Astrocyte (in vitro differentiated cells and primary cell): ENCODE measurements around the gene GJC1. TPM values are rescaled to one million over a fixed set of nuclear protein-coding genes. Genes with fewer than 3 reads are reported as not detected.

Experiments used
- DNase-seq: peaks from one replicate; pipeline ENCODE4 v3.0.0-alpha.2; 2010; ENCODE audit warnings: low read depth
- FAIRE-seq: peaks from 2 replicates; lab custom pipeline; 2011; peaks lifted over from hg19 to GRCh38; lab: Jason Lieb, UNC
- H2AFZ ChIP-seq: 2 replicates; pipeline ENCODE4 v1.6.0; 2012; ENCODE audit warnings: low read depth, low read length, inconsistent platforms
- H3K27ac ChIP-seq: 2 replicates; pipeline ENCODE4 v1.5.1; 2011; ENCODE audit warnings: low read depth, low read length, inconsistent platforms
- H3K27me3 ChIP-seq: 2 replicates; pipeline ENCODE4 v1.6.0; 2011; ENCODE audit warnings: low read length, inconsistent platforms; ENCODE audit not compliant: insufficient read depth
- H3K36me3 ChIP-seq: 2 replicates; pipeline ENCODE4 v1.5.1; 2011; ENCODE audit warnings: low read length, inconsistent platforms; ENCODE audit not compliant: insufficient read depth
- H3K4me1 ChIP-seq: 2 replicates; pipeline ENCODE4 v1.5.1; 2011; ENCODE audit warnings: low read length, inconsistent platforms; ENCODE audit not compliant: insufficient read depth
- H3K4me2 ChIP-seq: 2 replicates; pipeline ENCODE4 v1.6.0; 2012; ENCODE audit warnings: low read length, inconsistent platforms
- H3K4me3 ChIP-seq: 2 replicates; pipeline ENCODE4 v1.5.1; 2011; ENCODE audit warnings: low read depth, mild to moderate bottlenecking, low read length, inconsistent platforms; ENCODE audit not compliant: insufficient read depth
- H3K79me2 ChIP-seq: 2 replicates; pipeline ENCODE4 v1.6.0; 2012; ENCODE audit warnings: mild to moderate bottlenecking, low read length, inconsistent platforms; ENCODE audit not compliant: insufficient read depth
- H3K9ac ChIP-seq: 2 replicates; pipeline ENCODE4 v1.6.0; 2012; ENCODE audit warnings: mild to moderate bottlenecking, low read length, inconsistent platforms
- H3K9me3 ChIP-seq: 2 replicates; pipeline ENCODE4 v1.5.1; 2012; ENCODE audit warnings: low read depth, mild to moderate bottlenecking, low read length, inconsistent platforms; ENCODE audit not compliant: insufficient read depth
- H4K20me1 ChIP-seq: 2 replicates; pipeline ENCODE4 v1.6.0; 2012; ENCODE audit warnings: low read length, inconsistent platforms; ENCODE audit not compliant: insufficient read depth
- H3K27ac Mint-ChIP-seq: one replicate; pipeline ENCODE4 v1.8.0; 2021; ENCODE audit warnings: mild to moderate bottlenecking, mixed read lengths; ENCODE audit not compliant: unreplicated experiment
- H3K27me3 Mint-ChIP-seq: one replicate; pipeline ENCODE4 v1.8.0; 2021; ENCODE audit warnings: low read depth, mixed read lengths; ENCODE audit not compliant: unreplicated experiment
- H3K36me3 Mint-ChIP-seq: one replicate; pipeline ENCODE4 v1.8.0; 2021; ENCODE audit warnings: low read depth, mixed read lengths; ENCODE audit not compliant: unreplicated experiment
- H3K4me1 Mint-ChIP-seq: one replicate; pipeline ENCODE4 v1.8.0; 2021; ENCODE audit warnings: low read depth, mixed read lengths; ENCODE audit not compliant: unreplicated experiment
- H3K4me3 Mint-ChIP-seq: one replicate; pipeline ENCODE4 v1.8.0; 2021; ENCODE audit warnings: mild to moderate bottlenecking, moderate library complexity, mixed read lengths; ENCODE audit not compliant: unreplicated experiment
- H3K9me3 Mint-ChIP-seq: one replicate; pipeline ENCODE4 v1.8.0; 2021; ENCODE audit warnings: mild to moderate bottlenecking, mixed read lengths; ENCODE audit not compliant: unreplicated experiment
- EZH2 ChIP-seq: IDR thresholded peaks from 2 replicates; pipeline ENCODE4 v1.6.1; 2012; ENCODE audit warnings: mild to moderate bottlenecking, low read length, inconsistent platforms; ENCODE audit not compliant: insufficient read depth
- total RNA-seq: library from RNA; stranded (reverse); gene quantifications from 2 replicates; pipeline ENCODE4 v1.2.1, GENCODE V29; 2021
- TF ChIP-seq, protein P1 (sequence below): IDR thresholded peaks from 2 replicates; pipeline ENCODE4 v1.5.1; 2011; ENCODE audit warnings: low read depth, mild to moderate bottlenecking, inconsistent platforms, low read length, moderate library complexity; ENCODE audit not compliant: insufficient read depth

Gene GJC1
- total RNA-seq, 1 donor from 2014 or later = 38.4 TPM

DNA sequence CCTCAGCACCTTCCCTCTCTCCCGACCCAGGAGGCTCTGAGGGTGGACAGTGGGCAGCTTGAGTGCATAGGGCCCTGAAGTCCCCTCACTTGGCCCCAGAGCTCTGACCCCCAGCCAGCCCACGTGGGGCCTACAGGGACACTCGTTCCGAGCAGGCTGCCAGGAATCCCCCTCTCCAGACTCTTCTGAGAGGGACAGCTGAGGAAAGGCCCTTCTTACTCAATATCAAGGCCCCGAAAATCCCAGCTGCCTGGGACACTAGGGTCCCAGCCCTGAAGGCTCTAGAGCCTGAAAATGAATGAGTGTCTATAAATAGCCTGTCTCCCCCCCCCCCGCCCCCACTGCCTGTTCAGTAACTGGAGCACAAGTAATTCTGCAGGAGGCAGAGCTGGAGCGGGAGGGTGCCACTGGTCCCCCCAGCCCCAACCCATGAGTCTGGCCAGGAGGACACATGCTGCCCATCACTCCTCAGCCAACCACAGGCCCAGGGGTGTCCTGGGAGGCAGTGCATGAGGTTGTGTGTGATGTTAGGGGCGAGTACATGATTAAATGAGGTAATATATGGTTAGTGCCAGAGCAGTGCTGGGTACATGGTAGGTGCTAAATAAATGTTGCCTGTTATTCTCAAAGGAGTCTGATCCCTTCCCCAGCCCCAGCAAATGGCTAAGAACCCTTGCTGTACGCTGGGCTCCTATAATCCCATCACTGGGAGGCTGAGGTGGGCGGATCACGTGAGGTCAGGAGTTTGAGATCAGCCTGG, 59.7 kb downstream of the GJC1 start:
- H3K27me3 Mint-ChIP-seq = peaks cover 30% of the 10 kb centered on the region
- H3K9me3 Mint-ChIP-seq = no peaks in the 10 kb centered on the region
- Histone ChIP-seq H3K27ac (no peak overlapping the region), H3K79me2 (no peaks in the 10 kb centered on the region), H3K9ac (no peak overlapping the region), H3K36me3 (no peaks in the 10 kb centered on the region), H3K4me1 (peaks cover 5% of the 10 kb centered on the region), H4K20me1 (no peaks in the 10 kb centered on the region), H3K4me3 (no peak overlapping the region), H3K27me3 (no peaks in the 10 kb centered on the region), H3K9me3 (no peaks in the 10 kb centered on the region), H2AFZ (no peak overlapping the region), H3K4me2 (no peak overlapping the region)
- no peak for DNase-seq
- no peak for TF ChIP-seq EZH2
- TF ChIP-seq, protein P1, sequence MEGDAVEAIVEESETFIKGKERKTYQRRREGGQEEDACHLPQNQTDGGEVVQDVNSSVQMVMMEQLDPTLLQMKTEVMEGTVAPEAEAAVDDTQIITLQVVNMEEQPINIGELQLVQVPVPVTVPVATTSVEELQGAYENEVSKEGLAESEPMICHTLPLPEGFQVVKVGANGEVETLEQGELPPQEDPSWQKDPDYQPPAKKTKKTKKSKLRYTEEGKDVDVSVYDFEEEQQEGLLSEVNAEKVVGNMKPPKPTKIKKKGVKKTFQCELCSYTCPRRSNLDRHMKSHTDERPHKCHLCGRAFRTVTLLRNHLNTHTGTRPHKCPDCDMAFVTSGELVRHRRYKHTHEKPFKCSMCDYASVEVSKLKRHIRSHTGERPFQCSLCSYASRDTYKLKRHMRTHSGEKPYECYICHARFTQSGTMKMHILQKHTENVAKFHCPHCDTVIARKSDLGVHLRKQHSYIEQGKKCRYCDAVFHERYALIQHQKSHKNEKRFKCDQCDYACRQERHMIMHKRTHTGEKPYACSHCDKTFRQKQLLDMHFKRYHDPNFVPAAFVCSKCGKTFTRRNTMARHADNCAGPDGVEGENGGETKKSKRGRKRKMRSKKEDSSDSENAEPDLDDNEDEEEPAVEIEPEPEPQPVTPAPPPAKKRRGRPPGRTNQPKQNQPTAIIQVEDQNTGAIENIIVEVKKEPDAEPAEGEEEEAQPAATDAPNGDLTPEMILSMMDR = no peak
- H3K4me1 Mint-ChIP-seq = peaks cover 4% of the 10 kb centered on the region
- no peaks in the 10 kb centered on the region for H3K36me3 Mint-ChIP-seq
- H3K27ac Mint-ChIP-seq = no peak overlapping the region
- H3K4me3 Mint-ChIP-seq = no peak overlapping the region
- no peak for FAIRE-seq

DNA sequence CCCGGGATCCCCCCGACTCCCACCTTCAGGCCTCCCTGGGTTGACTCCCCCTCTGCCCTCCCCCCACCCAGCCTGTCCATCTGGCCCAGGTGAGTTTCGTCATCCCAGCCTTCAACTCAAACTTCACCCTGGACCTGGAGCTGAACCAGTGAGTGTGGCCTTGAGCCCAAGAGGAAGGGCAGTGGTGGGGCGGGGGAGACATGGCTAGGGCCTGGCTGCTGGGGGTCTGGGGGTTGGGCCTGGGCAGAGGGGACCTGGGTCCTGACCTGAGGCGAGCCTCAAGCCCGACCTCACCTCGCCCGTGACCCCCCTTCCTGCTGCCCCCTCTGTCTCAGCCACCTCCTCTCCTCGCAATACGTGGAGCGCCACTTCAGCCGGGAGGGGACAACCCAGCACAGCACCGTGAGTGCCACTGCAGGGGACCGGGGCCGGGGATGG, 60.4 kb downstream of the GJC1 start:
- H3K27ac Mint-ChIP-seq = no peak overlapping the region
- H2AFZ ChIP-seq = no peak overlapping the region
- no peaks in the 10 kb centered on the region for H3K9me3 ChIP-seq
- no peaks in the 10 kb centered on the region for H3K36me3 Mint-ChIP-seq
- H3K27me3 Mint-ChIP-seq = peaks cover 32% of the 10 kb centered on the region
- no peak for FAIRE-seq
- no peaks in the 10 kb centered on the region for H3K27me3 ChIP-seq
- H4K20me1 ChIP-seq = no peaks in the 10 kb centered on the region
- H3K27ac ChIP-seq = no peak overlapping the region
- TF ChIP-seq, protein P1 = no peak
- TF ChIP-seq EZH2 = no peak
- H3K4me3 Mint-ChIP-seq = no peak overlapping the region
- no peak overlapping the region for H3K9ac ChIP-seq
- no peak for DNase-seq
- no peaks in the 10 kb centered on the region for H3K36me3 ChIP-seq
- no peaks in the 10 kb centered on the region for H3K4me1 ChIP-seq
- H3K4me1 Mint-ChIP-seq = peaks cover 4% of the 10 kb centered on the region
- H3K4me3 ChIP-seq = no peak overlapping the region
- no peaks in the 10 kb centered on the region for H3K79me2 ChIP-seq
- no peak overlapping the region for H3K4me2 ChIP-seq
- H3K9me3 Mint-ChIP-seq = no peaks in the 10 kb centered on the region

DNA sequence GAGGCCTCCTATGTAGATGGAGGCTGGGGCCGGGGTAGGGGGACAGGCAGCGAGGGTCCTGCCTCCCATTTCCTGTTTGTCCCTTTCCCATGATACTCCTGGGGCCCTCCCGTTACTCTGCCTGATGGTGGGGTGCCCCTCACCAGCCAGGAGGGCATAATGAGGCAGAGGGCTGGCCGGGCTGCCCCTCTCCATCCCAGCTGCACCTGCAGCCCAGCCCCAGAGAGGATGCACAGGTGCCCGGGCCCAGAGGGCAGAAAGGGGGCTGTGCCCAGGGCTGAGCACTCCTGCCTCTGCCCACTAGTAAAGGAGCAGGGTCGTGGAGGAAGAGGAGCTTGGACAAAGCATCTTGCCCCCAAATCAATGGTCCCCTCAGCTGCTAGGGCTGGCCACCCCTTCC, 60.9 kb downstream of the GJC1 start:
- Histone ChIP-seq H3K4me1 (no peaks in the 10 kb centered on the region), H3K9me3 (no peaks in the 10 kb centered on the region), H3K4me3 (no peak overlapping the region), H3K4me2 (no peak overlapping the region), H2AFZ (no peak overlapping the region), H3K79me2 (no peaks in the 10 kb centered on the region), H3K27me3 (no peaks in the 10 kb centered on the region), H3K36me3 (no peaks in the 10 kb centered on the region), H3K9ac (no peak overlapping the region), H3K27ac (no peak overlapping the region), H4K20me1 (no peaks in the 10 kb centered on the region)
- no peaks in the 10 kb centered on the region for H3K9me3 Mint-ChIP-seq
- H3K27ac Mint-ChIP-seq = no peak overlapping the region
- H3K27me3 Mint-ChIP-seq = peaks cover 36% of the 10 kb centered on the region
- DNase-seq (no peak), FAIRE-seq (no peak)
- no peak for TF ChIP-seq EZH2
- TF ChIP-seq, protein P1 = no peak
- H3K4me3 Mint-ChIP-seq = no peak overlapping the region
- no peaks in the 10 kb centered on the region for H3K36me3 Mint-ChIP-seq
- H3K4me1 Mint-ChIP-seq = peaks cover 4% of the 10 kb centered on the region
